MM.1S (cell line): ENCODE data around the gene CAPN11.

ENCODE experiments used
- EZH2 ChIP-seq: fragments of 300-600 bp; sonication (generic); optimal IDR thresholded peaks from 2 replicates; pipeline ENCODE3; 2017; ENCODE audit warnings: low read depth, mild to moderate bottlenecking, antibody characterized with exemption, low read length, mixed read lengths
- TF ChIP-seq, protein P1 (sequence below): fragments of 300-600 bp; sonication (generic); IDR thresholded peaks from 2 replicates; pipeline ENCODE4 v1.5.1; 2016; ENCODE audit warnings: antibody characterized with exemption, low read length, mixed read lengths

DNA sequence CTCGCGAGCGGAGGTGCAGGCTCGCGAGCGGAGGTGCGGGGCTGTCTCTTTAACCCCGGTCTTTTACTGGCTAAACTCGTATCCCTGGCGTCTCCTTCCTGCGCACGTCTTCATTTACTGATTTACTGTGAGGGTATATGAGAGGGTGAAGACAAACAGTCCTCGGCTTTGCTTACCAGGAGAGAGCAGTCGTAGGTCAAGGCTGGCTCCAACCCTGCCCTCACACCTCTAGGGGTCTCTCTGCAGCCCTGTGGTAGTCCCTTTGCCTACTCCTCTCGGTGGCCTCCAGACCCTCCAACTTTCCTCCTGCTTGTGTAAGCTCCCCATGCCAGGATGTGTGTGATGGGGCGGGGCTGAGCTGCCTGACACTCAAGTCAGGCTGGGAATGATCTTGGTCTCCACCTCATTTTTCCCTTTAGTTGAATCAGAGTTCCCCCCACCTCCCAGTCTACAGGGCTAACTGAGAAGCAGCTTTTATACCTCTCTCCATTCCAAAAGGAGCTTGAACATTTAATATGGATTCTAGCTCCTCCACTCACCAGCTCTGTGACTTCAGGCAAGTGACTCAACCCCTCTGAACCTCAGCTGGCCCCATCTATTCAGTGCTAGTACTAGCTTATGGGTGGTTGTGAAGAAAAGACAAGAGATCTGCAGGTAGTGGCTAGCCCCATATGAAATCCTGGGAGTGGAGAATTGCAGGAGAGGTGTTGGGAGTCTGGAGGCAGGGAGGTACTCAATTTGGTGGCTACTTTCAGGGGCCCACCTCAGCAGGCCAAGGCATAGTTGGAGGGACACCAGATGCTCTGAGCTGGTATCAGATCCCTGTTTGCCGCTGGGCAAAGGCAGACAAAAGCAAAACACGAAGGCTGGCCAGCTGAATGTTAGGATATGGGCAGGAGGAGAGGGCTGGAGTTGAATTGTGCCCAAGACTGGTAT, 65.7 kb downstream of the CAPN11 start:
- TF ChIP-seq, protein P1, sequence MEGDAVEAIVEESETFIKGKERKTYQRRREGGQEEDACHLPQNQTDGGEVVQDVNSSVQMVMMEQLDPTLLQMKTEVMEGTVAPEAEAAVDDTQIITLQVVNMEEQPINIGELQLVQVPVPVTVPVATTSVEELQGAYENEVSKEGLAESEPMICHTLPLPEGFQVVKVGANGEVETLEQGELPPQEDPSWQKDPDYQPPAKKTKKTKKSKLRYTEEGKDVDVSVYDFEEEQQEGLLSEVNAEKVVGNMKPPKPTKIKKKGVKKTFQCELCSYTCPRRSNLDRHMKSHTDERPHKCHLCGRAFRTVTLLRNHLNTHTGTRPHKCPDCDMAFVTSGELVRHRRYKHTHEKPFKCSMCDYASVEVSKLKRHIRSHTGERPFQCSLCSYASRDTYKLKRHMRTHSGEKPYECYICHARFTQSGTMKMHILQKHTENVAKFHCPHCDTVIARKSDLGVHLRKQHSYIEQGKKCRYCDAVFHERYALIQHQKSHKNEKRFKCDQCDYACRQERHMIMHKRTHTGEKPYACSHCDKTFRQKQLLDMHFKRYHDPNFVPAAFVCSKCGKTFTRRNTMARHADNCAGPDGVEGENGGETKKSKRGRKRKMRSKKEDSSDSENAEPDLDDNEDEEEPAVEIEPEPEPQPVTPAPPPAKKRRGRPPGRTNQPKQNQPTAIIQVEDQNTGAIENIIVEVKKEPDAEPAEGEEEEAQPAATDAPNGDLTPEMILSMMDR = peak; percentile 9
- no peak for TF ChIP-seq EZH2
